ENCODE data around the gene HOTAIR. TPM values are rescaled to one million over a fixed set of nuclear protein-coding genes. Genes with fewer than 3 reads are reported as not detected.

The HOTAIR gene
- total RNA-seq, 1 experiment from 2014 or later: 3.5 TPM

DNA sequence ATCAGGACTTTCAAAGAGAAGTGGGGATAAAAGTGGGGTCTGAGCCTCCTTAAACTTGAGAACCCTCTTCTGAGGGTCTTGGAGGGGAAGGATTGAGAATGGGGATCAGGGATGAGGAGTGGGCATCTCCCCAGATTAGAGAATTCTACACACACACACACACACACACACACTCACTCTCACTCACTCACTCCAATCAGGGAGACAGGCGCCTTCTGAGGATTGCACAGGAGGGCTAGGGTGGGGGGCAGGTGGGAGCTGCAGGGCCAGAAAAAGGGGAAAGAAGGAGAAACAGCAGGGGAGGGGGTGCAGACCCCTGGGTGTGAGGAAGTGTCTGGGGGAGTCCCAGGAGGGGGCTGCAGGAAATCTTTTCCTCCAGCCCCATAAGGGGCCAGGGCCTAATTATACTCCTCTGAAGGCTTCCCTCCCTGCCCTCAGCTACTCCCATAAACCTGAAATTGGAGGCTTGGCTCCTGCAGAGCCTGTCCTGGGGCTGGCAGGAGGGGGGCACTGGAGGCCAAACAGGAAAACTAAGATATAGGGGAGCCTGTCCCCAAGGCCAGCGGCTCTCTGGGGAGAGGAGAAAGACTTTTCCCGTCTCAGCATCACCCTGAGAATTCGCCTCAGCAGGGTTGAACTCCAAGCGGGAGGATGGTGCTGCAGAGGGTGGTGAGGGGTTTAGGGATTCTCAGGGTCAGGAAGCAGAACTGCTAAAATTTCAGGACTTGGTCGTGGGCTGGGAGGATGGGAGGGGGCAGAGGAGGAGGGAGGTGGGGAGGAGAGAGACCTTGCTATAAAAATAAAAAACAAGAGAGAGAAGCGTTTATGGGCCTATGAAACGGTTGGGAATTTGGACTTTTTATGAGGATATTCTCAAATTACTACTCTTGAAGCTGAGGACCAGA, 26.8 kb upstream of the HOTAIR start:
- POLR2A ChIA-PET (ENCODE audit: unreplicated experiment): no interaction called here
- H3K27me3 ChIP-seq (ENCODE audit: low read length): no peaks in the 10 kb centered on the region
- no TSS peak for BruUV-seq (replicated peaks)
- no peak overlapping the region for H3K4me3 ChIP-seq (ENCODE audit: low read length)
- H2AFZ ChIP-seq (ENCODE audit: low read length): no peak overlapping the region
- H3K27ac ChIP-seq (ENCODE audit: low read length): no peak overlapping the region
- intact Hi-C loops (cut with micrococcal nuclease): no loop called here
- no peaks in the 10 kb centered on the region for H3F3A ChIP-seq (ENCODE audit: low read length, unreplicated experiment)
- no peaks in the 10 kb centered on the region for H3K9me3 ChIP-seq (ENCODE audit: low read length)
- no peak for TF ChIP-seq EZH2phosphoT487 (IDR thresholded peaks at IDR 0.05; ENCODE audit: borderline replicate concordance, low read length)
- TF ChIP-seq, protein P1, sequence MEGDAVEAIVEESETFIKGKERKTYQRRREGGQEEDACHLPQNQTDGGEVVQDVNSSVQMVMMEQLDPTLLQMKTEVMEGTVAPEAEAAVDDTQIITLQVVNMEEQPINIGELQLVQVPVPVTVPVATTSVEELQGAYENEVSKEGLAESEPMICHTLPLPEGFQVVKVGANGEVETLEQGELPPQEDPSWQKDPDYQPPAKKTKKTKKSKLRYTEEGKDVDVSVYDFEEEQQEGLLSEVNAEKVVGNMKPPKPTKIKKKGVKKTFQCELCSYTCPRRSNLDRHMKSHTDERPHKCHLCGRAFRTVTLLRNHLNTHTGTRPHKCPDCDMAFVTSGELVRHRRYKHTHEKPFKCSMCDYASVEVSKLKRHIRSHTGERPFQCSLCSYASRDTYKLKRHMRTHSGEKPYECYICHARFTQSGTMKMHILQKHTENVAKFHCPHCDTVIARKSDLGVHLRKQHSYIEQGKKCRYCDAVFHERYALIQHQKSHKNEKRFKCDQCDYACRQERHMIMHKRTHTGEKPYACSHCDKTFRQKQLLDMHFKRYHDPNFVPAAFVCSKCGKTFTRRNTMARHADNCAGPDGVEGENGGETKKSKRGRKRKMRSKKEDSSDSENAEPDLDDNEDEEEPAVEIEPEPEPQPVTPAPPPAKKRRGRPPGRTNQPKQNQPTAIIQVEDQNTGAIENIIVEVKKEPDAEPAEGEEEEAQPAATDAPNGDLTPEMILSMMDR (conservative IDR thresholded peaks at IDR 0.05; ENCODE audit: low read depth, low read length): no peak
- no peak for TF ChIP-seq EZH2 (IDR thresholded peaks at IDR 0.05; ENCODE audit: low read length, unreplicated experiment)
- CTCF ChIA-PET: interaction anchor here (0.6 kb wide), 1 partner anchor 244 kb away, joined by 15 read pairs; no protein-coding TSS in a partner anchor
- DNase-seq: no peak
- H4K20me1 ChIP-seq (ENCODE audit: low read length): no peaks in the 10 kb centered on the region
- no peaks in the 10 kb centered on the region for H3K9me2 ChIP-seq (replicated peaks; ENCODE audit: low read length)
- ATAC-seq: no peak
- H3K9ac ChIP-seq (ENCODE audit: low read length): no peak overlapping the region
- H3K79me2 ChIP-seq (ENCODE audit: low read length): peaks cover 24% of the 10 kb centered on the region
- H3K36me3 ChIP-seq (ENCODE audit: low read depth, low read length): no peaks in the 10 kb centered on the region
- no peak overlapping the region for H3K4me2 ChIP-seq (ENCODE audit: low read length)
- H3K4me1 ChIP-seq (ENCODE audit: insufficient read depth, low read length): peaks cover 11% of the 10 kb centered on the region

DNA sequence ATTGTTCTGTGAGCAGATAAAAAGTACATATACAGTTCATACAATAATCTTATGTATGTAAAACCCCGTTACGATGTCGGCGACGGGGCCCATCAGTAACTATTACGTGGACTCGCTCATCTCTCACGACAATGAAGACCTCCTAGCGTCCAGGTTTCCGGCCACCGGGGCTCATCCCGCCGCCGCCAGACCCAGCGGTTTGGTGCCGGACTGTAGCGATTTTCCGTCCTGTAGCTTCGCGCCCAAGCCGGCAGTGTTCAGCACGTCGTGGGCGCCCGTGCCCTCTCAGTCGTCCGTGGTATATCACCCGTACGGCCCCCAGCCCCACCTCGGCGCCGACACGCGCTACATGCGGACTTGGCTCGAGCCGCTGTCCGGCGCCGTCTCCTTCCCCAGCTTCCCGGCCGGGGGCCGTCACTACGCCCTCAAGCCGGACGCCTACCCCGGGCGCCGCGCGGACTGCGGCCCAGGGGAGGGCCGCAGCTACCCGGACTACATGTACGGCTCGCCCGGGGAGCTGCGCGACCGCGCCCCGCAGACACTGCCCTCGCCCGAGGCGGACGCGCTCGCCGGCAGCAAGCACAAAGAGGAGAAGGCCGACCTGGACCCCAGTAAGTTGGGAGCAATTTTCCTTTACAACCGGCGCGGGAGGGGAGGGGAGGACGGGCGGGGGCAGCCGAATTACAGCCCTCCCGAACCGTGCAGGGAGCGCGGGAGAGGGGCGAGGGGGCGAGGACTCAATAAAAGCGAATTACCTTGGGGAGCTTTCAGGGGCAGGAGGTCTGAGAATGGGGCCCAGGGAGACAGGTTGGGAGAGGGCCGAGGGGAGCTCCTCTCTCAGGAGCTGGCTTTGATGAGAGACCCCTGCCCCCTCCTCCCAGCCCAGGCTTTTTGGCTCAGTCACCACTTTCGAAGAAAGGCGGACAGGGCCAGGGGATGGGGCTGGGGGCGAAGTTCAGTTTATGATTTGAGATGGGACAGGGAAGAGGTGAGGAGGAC, 25.7 kb upstream of the HOTAIR start, which contains the start of gene HOXC9:
Gene HOXC9, plus strand, starts transcription at position 46 of the 999 bp plus-strand sequence. Its CDS starts 28 bp downstream, at position 74.
- CTCF ChIA-PET: no interaction called here
- Histone ChIP-seq H3K27me3 (ENCODE audit: low read length) (no peaks in the 10 kb centered on the region), H2AFZ (ENCODE audit: low read length) (peak within 1 kb of the TSS; percentile 71), H3K9me3 (ENCODE audit: low read length) (no peaks in the 10 kb centered on the region), H3K9ac (ENCODE audit: low read length) (peak within 1 kb of the TSS; percentile 34), H3K36me3 (ENCODE audit: low read depth, low read length) (no peaks in the 10 kb centered on the region), H3K27ac (ENCODE audit: low read length) (no peak within 1 kb of the TSS), H3F3A (ENCODE audit: low read length, unreplicated experiment) (no peaks in the 10 kb centered on the region), H3K9me2 (replicated peaks; ENCODE audit: low read length) (no peaks in the 10 kb centered on the region), H3K79me2 (ENCODE audit: low read length) (peaks cover 35% of the 10 kb centered on the region), H3K4me1 (ENCODE audit: insufficient read depth, low read length) (peaks cover 12% of the 10 kb centered on the region), H4K20me1 (ENCODE audit: low read length) (no peaks in the 10 kb centered on the region), H3K4me3 (ENCODE audit: low read length) (peak within 1 kb of the TSS; percentile 57), H3K4me2 (ENCODE audit: low read length) (peak within 1 kb of the TSS; percentile 82)
- no peak for ATAC-seq
- POLR2A ChIA-PET (ENCODE audit: unreplicated experiment): no interaction called here
- TF ChIP-seq, protein P1 (conservative IDR thresholded peaks at IDR 0.05; ENCODE audit: low read depth, low read length): no peak
- TF ChIP-seq EZH2 (IDR thresholded peaks at IDR 0.05; ENCODE audit: low read length, unreplicated experiment): no peak
- no peak for TF ChIP-seq EZH2phosphoT487 (IDR thresholded peaks at IDR 0.05; ENCODE audit: borderline replicate concordance, low read length)
- no TSS peak for BruUV-seq (replicated peaks)
- intact Hi-C loops (cut with micrococcal nuclease): no loop called here
- DNase-seq: no peak

Measured in PC-3 (cell line).